ENCODE measurements around the gene GALNT5.

Gene GALNT5

DNA sequence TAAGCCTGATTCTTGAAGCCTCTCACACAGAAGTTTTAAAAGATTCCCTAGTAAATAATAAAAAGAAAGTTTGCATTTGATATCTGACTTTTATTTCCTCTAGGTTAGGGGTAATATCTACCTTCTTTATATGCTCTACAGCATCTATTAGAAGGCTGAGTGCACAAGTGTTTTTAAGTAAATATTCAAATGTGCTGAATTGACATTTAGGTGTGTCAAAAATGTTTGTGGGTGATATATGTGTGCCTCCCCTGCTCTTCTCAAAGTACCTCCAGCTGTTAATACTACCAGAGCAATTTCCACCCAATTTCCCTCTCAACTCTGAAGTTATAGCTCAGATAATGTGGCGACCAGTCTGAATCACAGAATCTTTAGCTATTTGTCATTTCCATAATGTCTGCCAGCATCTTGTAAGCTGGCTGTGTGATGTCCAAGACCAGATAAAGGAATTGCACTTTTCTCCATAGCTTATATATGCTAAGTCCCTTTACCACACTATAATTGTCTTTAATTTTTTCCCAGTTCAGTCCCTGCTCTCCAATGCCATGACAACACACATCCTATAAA, 92.5 kb downstream of the GALNT5 start:
- TF ChIP-seq ZNF394 (tag by site-specific recombination; IDR thresholded peaks at IDR 0.05; ENCODE audit: borderline replicate concordance) (no peak), KLF1 (tag by site-specific recombination; IDR thresholded peaks at IDR 0.05) (no peak), ZNF596 (tag by site-specific recombination; IDR thresholded peaks at IDR 0.05) (no peak), ZNF10 (tag by site-specific recombination; IDR thresholded peaks at IDR 0.05) (no peak), ZNF24 (tag by site-specific recombination; IDR thresholded peaks at IDR 0.05) (no peak), HOXD13 (CRISPR knock-in tag; IDR thresholded peaks at IDR 0.05; ENCODE audit: borderline replicate concordance) (no peak)
- Histone ChIP-seq H3K4me1 (ENCODE audit: control insufficient read depth, insufficient read depth, low read length) (no peaks in the 10 kb centered on the region), H3K36me3 (ENCODE audit: control insufficient read depth in 2 of 2, insufficient read depth in 1 of 2, low read length in 2 of 2) (no peaks in the 10 kb centered on the region), H3K4me3 (ENCODE audit: low read depth, low read length) (no peak overlapping the region), H3K9me3 (ENCODE audit: control insufficient read depth, insufficient read depth, low read depth, low read length) (no peaks in the 10 kb centered on the region), H3K27ac (ENCODE audit: extremely low read depth, low read depth, low read length) (no peak overlapping the region)
- ChIA-PET POLR2A (no interaction called here), CTCF (interaction anchor here (1.0 to 2.2 kb wide), 2 partner anchors 12 to 14 kb away, joined by 5 to 9 read pairs; no protein-coding TSS in a partner anchor)

DNA sequence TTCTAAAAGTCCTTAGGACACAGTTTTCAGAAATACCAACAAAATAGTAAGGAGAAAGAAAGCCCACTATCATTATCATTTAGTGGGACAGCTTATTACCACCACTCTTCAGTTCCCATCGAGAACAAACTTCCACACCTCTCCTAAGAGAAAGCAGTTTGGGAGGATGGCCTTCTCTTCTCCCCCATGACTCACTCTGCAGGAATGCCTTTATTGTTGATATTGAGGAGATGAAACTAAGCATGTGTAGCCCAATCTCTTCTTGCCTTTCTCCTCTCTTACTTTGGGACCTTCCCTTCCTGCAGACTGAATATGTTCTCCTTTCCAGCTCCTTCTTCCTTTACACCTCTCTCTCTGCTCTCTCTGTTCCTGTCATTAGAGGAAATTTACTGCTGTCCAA, 98.1 kb downstream of the GALNT5 start:
- no peaks in the 10 kb centered on the region for H3K36me3 ChIP-seq (ENCODE audit: control insufficient read depth in 2 of 2, insufficient read depth in 1 of 2, low read length in 2 of 2)
- CTCF ChIA-PET = interaction anchor here (0.6 kb wide), 1 partner anchor 54 kb away, joined by 3 read pairs; no protein-coding TSS in a partner anchor
- H3K27ac ChIP-seq (ENCODE audit: extremely low read depth, low read depth, low read length) = no peak overlapping the region
- H3K9me3 ChIP-seq (ENCODE audit: control insufficient read depth, insufficient read depth, low read depth, low read length) = no peaks in the 10 kb centered on the region
- POLR2A ChIA-PET = no interaction called here
- no peaks in the 10 kb centered on the region for H3K4me1 ChIP-seq (ENCODE audit: control insufficient read depth, insufficient read depth, low read length)
- no peak overlapping the region for H3K4me3 ChIP-seq (ENCODE audit: low read depth, low read length)
- TF ChIP-seq, protein P1, sequence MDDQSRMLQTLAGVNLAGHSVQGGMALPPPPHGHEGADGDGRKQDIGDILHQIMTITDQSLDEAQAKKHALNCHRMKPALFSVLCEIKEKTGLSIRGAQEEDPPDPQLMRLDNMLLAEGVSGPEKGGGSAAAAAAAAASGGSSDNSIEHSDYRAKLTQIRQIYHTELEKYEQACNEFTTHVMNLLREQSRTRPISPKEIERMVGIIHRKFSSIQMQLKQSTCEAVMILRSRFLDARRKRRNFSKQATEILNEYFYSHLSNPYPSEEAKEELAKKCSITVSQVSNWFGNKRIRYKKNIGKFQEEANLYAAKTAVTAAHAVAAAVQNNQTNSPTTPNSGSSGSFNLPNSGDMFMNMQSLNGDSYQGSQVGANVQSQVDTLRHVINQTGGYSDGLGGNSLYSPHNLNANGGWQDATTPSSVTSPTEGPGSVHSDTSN (CRISPR knock-in tag; IDR thresholded peaks at IDR 0.05) = no peak

DNA sequence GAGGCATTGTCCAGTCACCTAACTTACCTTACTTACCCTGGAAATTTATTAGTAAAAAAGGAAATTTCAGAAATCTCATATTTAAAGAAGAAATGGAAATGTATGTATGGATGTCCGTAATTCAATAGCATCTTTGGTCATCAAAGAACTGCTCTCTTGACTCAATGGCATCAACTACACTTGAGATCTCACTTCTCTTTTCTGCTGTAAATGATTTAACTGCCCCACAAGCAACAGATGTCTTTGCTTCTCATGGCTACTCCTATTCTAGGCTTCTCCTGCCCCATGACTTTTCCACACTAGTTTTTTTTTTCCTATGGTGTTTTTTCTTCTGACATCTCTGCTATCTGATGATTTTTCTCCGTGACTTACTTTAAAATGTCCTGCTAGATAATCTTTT, 102.1 kb downstream of the GALNT5 start:
- CTCF ChIA-PET = no interaction called here
- H3K4me1 ChIP-seq (ENCODE audit: control insufficient read depth, insufficient read depth, low read length) = no peaks in the 10 kb centered on the region
- H3K4me3 ChIP-seq (ENCODE audit: low read depth, low read length) = no peak overlapping the region
- POLR2A ChIA-PET = no interaction called here
- H3K27ac ChIP-seq (ENCODE audit: extremely low read depth, low read depth, low read length) = no peak overlapping the region
- no peaks in the 10 kb centered on the region for H3K36me3 ChIP-seq (ENCODE audit: control insufficient read depth in 2 of 2, insufficient read depth in 1 of 2, low read length in 2 of 2)
- no peaks in the 10 kb centered on the region for H3K9me3 ChIP-seq (ENCODE audit: control insufficient read depth, insufficient read depth, low read depth, low read length)
- no peak for TF ChIP-seq ZSCAN23 (tag by site-specific recombination; IDR thresholded peaks at IDR 0.05)
- TF ChIP-seq ZNF626 (tag by site-specific recombination; IDR thresholded peaks at IDR 0.05) = no peak
- TF ChIP-seq ZNF391 (tag by site-specific recombination; IDR thresholded peaks at IDR 0.05; ENCODE audit: borderline replicate concordance, low read depth) = no peak
- TF ChIP-seq, protein P2, sequence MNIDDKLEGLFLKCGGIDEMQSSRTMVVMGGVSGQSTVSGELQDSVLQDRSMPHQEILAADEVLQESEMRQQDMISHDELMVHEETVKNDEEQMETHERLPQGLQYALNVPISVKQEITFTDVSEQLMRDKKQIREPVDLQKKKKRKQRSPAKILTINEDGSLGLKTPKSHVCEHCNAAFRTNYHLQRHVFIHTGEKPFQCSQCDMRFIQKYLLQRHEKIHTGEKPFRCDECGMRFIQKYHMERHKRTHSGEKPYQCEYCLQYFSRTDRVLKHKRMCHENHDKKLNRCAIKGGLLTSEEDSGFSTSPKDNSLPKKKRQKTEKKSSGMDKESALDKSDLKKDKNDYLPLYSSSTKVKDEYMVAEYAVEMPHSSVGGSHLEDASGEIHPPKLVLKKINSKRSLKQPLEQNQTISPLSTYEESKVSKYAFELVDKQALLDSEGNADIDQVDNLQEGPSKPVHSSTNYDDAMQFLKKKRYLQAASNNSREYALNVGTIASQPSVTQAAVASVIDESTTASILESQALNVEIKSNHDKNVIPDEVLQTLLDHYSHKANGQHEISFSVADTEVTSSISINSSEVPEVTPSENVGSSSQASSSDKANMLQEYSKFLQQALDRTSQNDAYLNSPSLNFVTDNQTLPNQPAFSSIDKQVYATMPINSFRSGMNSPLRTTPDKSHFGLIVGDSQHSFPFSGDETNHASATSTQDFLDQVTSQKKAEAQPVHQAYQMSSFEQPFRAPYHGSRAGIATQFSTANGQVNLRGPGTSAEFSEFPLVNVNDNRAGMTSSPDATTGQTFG (tag by site-specific recombination; IDR thresholded peaks at IDR 0.05; ENCODE audit: borderline replicate concordance) = no peak
- TF ChIP-seq ZNF473 (tag by site-specific recombination; IDR thresholded peaks at IDR 0.05) = no peak
- TF ChIP-seq, protein P3, sequence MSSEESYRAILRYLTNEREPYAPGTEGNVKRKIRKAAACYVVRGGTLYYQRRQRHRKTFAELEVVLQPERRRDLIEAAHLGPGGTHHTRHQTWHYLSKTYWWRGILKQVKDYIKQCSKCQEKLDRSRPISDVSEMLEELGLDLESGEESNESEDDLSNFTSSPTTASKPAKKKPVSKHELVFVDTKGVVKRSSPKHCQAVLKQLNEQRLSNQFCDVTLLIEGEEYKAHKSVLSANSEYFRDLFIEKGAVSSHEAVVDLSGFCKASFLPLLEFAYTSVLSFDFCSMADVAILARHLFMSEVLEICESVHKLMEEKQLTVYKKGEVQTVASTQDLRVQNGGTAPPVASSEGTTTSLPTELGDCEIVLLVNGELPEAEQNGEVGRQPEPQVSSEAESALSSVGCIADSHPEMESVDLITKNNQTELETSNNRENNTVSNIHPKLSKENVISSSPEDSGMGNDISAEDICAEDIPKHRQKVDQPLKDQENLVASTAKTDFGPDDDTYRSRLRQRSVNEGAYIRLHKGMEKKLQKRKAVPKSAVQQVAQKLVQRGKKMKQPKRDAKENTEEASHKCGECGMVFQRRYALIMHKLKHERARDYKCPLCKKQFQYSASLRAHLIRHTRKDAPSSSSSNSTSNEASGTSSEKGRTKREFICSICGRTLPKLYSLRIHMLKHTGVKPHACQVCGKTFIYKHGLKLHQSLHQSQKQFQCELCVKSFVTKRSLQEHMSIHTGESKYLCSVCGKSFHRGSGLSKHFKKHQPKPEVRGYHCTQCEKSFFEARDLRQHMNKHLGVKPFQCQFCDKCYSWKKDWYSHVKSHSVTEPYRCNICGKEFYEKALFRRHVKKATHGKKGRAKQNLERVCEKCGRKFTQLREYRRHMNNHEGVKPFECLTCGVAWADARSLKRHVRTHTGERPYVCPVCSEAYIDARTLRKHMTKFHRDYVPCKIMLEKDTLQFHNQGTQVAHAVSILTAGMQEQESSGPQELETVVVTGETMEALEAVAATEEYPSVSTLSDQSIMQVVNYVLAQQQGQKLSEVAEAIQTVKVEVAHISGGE (tag by site-specific recombination; conservative IDR thresholded peaks at IDR 0.05; ENCODE audit: low read depth) = no peak
- TF ChIP-seq ZNF24 (tag by site-specific recombination; IDR thresholded peaks at IDR 0.05) = no peak
- TF ChIP-seq, protein P4, sequence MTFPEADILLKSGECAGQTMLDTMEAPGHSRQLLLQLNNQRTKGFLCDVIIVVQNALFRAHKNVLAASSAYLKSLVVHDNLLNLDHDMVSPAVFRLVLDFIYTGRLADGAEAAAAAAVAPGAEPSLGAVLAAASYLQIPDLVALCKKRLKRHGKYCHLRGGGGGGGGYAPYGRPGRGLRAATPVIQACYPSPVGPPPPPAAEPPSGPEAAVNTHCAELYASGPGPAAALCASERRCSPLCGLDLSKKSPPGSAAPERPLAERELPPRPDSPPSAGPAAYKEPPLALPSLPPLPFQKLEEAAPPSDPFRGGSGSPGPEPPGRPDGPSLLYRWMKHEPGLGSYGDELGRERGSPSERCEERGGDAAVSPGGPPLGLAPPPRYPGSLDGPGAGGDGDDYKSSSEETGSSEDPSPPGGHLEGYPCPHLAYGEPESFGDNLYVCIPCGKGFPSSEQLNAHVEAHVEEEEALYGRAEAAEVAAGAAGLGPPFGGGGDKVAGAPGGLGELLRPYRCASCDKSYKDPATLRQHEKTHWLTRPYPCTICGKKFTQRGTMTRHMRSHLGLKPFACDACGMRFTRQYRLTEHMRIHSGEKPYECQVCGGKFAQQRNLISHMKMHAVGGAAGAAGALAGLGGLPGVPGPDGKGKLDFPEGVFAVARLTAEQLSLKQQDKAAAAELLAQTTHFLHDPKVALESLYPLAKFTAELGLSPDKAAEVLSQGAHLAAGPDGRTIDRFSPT (tag by site-specific recombination; IDR thresholded peaks at IDR 0.05) = no peak
- TF ChIP-seq ZNF670 (tag by site-specific recombination; IDR thresholded peaks at IDR 0.05; ENCODE audit: low read depth) = no peak
- TF ChIP-seq KLF1 (tag by site-specific recombination; IDR thresholded peaks at IDR 0.05) = no peak
- no peak for TF ChIP-seq ZNF423 (tag by site-specific recombination; IDR thresholded peaks at IDR 0.05)
- no peak for TF ChIP-seq WT1 (tag by site-specific recombination; IDR thresholded peaks at IDR 0.05)
- TF ChIP-seq ZNF654 (tag by site-specific recombination; IDR thresholded peaks at IDR 0.05; ENCODE audit: low read depth) = no peak
- TF ChIP-seq, protein P5, sequence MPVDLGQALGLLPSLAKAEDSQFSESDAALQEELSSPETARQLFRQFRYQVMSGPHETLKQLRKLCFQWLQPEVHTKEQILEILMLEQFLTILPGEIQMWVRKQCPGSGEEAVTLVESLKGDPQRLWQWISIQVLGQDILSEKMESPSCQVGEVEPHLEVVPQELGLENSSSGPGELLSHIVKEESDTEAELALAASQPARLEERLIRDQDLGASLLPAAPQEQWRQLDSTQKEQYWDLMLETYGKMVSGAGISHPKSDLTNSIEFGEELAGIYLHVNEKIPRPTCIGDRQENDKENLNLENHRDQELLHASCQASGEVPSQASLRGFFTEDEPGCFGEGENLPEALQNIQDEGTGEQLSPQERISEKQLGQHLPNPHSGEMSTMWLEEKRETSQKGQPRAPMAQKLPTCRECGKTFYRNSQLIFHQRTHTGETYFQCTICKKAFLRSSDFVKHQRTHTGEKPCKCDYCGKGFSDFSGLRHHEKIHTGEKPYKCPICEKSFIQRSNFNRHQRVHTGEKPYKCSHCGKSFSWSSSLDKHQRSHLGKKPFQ (tag by site-specific recombination; IDR thresholded peaks at IDR 0.05) = no peak
- no peak for TF ChIP-seq ZNF324 (tag by site-specific recombination; IDR thresholded peaks at IDR 0.05)

Measured in HEK293 (cell line).